ENCODE results near the gene ENO3.
"Not testable (repeated sequence)": the region's sequence is repeated elsewhere in the genome, so short reads cannot be mapped to it uniquely, and the experiment has no call there.

ENO3 gene

GRCh38 chr17:4950746-4951204 is at the start of gene ENO3:
ENO3 (plus strand) TSS chr17:4951119; CDS start chr17:4951830, 711 bp downstream.
- peak within 1 kb of the TSS; percentile 99 for H3K27ac ChIP-seq
- no peak for DNase-seq (ENCODE audit: low read depth, low spot score)

- H3K27ac ChIP-seq: no peak overlapping the region
- no peak for DNase-seq (ENCODE audit: low read depth, low spot score)
Observed at GRCh38 chr17:4901648-4902344, 49.1 kb upstream of the ENO3 start.

GRCh38 chr17:4902540-4902939 is 48.4 kb upstream of the ENO3 start:
- H3K27ac ChIP-seq: peak overlapping the region; percentile 35
- DNase-seq (ENCODE audit: low read depth, low spot score): no peak

GRCh38 chr17:4903051-4903818 is 47.7 kb upstream of the ENO3 start, which contains the start of gene CHRNE:
CHRNE (minus strand) TSS chr17:4903098; CDS start chr17:4903063, 35 bp downstream.
- DNase-seq (ENCODE audit: low read depth, low spot score): peak; percentile 60
- peak within 1 kb of the TSS; percentile 35 for H3K27ac ChIP-seq

GRCh38 chr17:4906642-4907041 is 44.3 kb upstream of the ENO3 start:
- not testable (repeated sequence) for H3K27ac ChIP-seq; DNase-seq (ENCODE audit: low read depth, low spot score)

GRCh38 chr17:4908301-4908700 is 42.6 kb upstream of the ENO3 start:
- peak overlapping the region; percentile 99 for H3K27ac ChIP-seq

GRCh38 chr17:4908711-4909496 is 42.0 kb upstream of the ENO3 start:
- H3K27ac ChIP-seq: peak overlapping the region; percentile 99
- DNase-seq (ENCODE audit: low read depth, low spot score): peak; percentile 84

More at GRCh38 chr17:4908301-4908700, 42.6 kb upstream of the ENO3 start:
- DNase-seq (ENCODE audit: low read depth, low spot score): peak; percentile 51

GRCh38 chr17:4913994-4914393 is 36.9 kb upstream of the ENO3 start:
- DNase-seq (ENCODE audit: low read depth, low spot score): no peak
- H3K27ac ChIP-seq: no peak overlapping the region

GRCh38 chr17:4914551-4914950 is 36.4 kb upstream of the ENO3 start:
- DNase-seq (ENCODE audit: low read depth, low spot score); H3K27ac ChIP-seq: not testable (repeated sequence)

- DNase-seq (ENCODE audit: low read depth, low spot score): no peak
- no peak overlapping the region for H3K27ac ChIP-seq
Observed at GRCh38 chr17:4919511-4920047, 31.3 kb upstream of the ENO3 start.

GRCh38 chr17:4920351-4921048 is 30.4 kb upstream of the ENO3 start:
- H3K27ac ChIP-seq: peak overlapping the region; percentile 22
- DNase-seq (ENCODE audit: low read depth, low spot score): no peak

GRCh38 chr17:4921320-4921719 is 29.6 kb upstream of the ENO3 start:
- no peak overlapping the region for H3K27ac ChIP-seq
- DNase-seq (ENCODE audit: low read depth, low spot score): no peak

- not testable (repeated sequence) for H3K27ac ChIP-seq; DNase-seq (ENCODE audit: low read depth, low spot score)
Observed at GRCh38 chr17:4926577-4927335, 24.2 kb upstream of the ENO3 start.

- DNase-seq (ENCODE audit: low read depth, low spot score): no peak
- no peak overlapping the region for H3K27ac ChIP-seq
Observed at GRCh38 chr17:4928881-4929280, 22.0 kb upstream of the ENO3 start.

GRCh38 chr17:4931963-4932362 is 19.0 kb upstream of the ENO3 start, which contains the start of gene GP1BA:
GP1BA (plus strand) TSS chr17:4932277; CDS start chr17:4932605, 328 bp downstream.
- no peak within 1 kb of the TSS for H3K27ac ChIP-seq
- no peak for DNase-seq (ENCODE audit: low read depth, low spot score)

- no peak overlapping the region for H3K27ac ChIP-seq
Observed at GRCh38 chr17:4932756-4933155, 18.2 kb upstream of the ENO3 start.

GRCh38 chr17:4933646-4934045 is 17.3 kb upstream of the ENO3 start:
- no peak overlapping the region for H3K27ac ChIP-seq

More at GRCh38 chr17:4932756-4933155, 18.2 kb upstream of the ENO3 start:
- DNase-seq (ENCODE audit: low read depth, low spot score): no peak

GRCh38 chr17:4934173-4934979 is 16.5 kb upstream of the ENO3 start:
- no peak overlapping the region for H3K27ac ChIP-seq
- no peak for DNase-seq (ENCODE audit: low read depth, low spot score)

More at GRCh38 chr17:4933646-4934045, 17.3 kb upstream of the ENO3 start:
- DNase-seq (ENCODE audit: low read depth, low spot score): no peak

Measured in epithelial cell of prostate (primary cell).